H9 (cell line): ENCODE data around the gene AIFM2. TPM values are rescaled to one million over a fixed set of nuclear protein-coding genes. Genes with fewer than 3 reads are reported as not detected.

Experiments used
- DNase-seq: peaks from one replicate; pipeline ENCODE4 v3.0.0-alpha.2; 2017
- H2AFZ ChIP-seq: one replicate; pipeline ENCODE4 v1.6.1; 2013; ENCODE audit warnings: mild to moderate bottlenecking, low read length, control low read depth, moderate library complexity
- H2AK5ac ChIP-seq: 2 replicates; pipeline ENCODE4 v1.6.1; 2013; ENCODE audit warnings: low read length, control low read depth, mixed read lengths; ENCODE audit not compliant: insufficient read length
- H2BK120ac ChIP-seq: one replicate; pipeline ENCODE4 v1.6.1; 2013; ENCODE audit warnings: low read depth, mild to moderate bottlenecking, low read length, control low read depth, inconsistent platforms; ENCODE audit not compliant: poor library complexity, severe bottlenecking
- H2BK12ac ChIP-seq: 2 replicates; pipeline ENCODE4 v1.6.1; 2013; ENCODE audit warnings: low read length, control low read depth, mixed read lengths, low read depth; ENCODE audit not compliant: insufficient read length
- H2BK15ac ChIP-seq: 2 replicates; pipeline ENCODE4 v1.6.1; 2013; ENCODE audit warnings: low read depth, low read length, control low read depth
- H2BK20ac ChIP-seq: one replicate; pipeline ENCODE4 v1.6.1; 2013; ENCODE audit warnings: low read depth, mild to moderate bottlenecking, low read length, control low read depth, inconsistent platforms; ENCODE audit not compliant: poor library complexity, severe bottlenecking
- H2BK5ac ChIP-seq: 2 replicates; pipeline ENCODE4 v1.6.1; 2013; ENCODE audit warnings: low read length, control low read depth, mixed read lengths; ENCODE audit not compliant: insufficient read length
- H3K14ac ChIP-seq: 2 replicates; pipeline ENCODE4 v1.6.1; 2013; ENCODE audit warnings: low read length, control low read depth; ENCODE audit not compliant: insufficient read depth
- H3K18ac ChIP-seq: 2 replicates; pipeline ENCODE4 v1.6.1; 2013; ENCODE audit warnings: low read depth, mild to moderate bottlenecking, mixed read lengths, low read length, control low read depth; ENCODE audit not compliant: insufficient read length
- H3K23ac ChIP-seq: 2 replicates; pipeline ENCODE4 v1.6.1; 2013; ENCODE audit warnings: low read length, control low read depth, mixed read lengths, low read depth; ENCODE audit not compliant: insufficient read length
- H3K23me2 ChIP-seq: 2 replicates; pipeline ENCODE4 v1.6.1; 2013; ENCODE audit warnings: low read depth, mild to moderate bottlenecking, mixed read lengths, low read length, control low read depth; ENCODE audit not compliant: insufficient read length, poor library complexity, severe bottlenecking
- H3K27ac ChIP-seq: 2 replicates; pipeline ENCODE4 v1.5.1; 2013; ENCODE audit warnings: low read length, control low read depth, mixed read lengths, low read depth; ENCODE audit not compliant: insufficient read length
- H3K27me3 ChIP-seq: 2 replicates; pipeline ENCODE4 v1.6.1; 2013; ENCODE audit warnings: low read length, control low read depth, inconsistent platforms; ENCODE audit not compliant: insufficient read depth
- H3K4ac ChIP-seq: 2 replicates; pipeline ENCODE4 v1.6.1; 2013; ENCODE audit warnings: low read depth, mild to moderate bottlenecking, control low read depth, inconsistent platforms, low read length, moderate library complexity
- H3K4me1 ChIP-seq: 2 replicates; pipeline ENCODE4 v1.6.1; 2013; ENCODE audit warnings: low read length, control low read depth, inconsistent platforms; ENCODE audit not compliant: insufficient read depth
- H3K4me2 ChIP-seq: 2 replicates; pipeline ENCODE4 v1.6.1; 2013; ENCODE audit warnings: low read length, control low read depth, mixed read lengths; ENCODE audit not compliant: insufficient read length, insufficient read depth
- H3K56ac ChIP-seq: 2 replicates; pipeline ENCODE4 v1.6.1; 2013; ENCODE audit warnings: low read depth, mild to moderate bottlenecking, mixed read lengths, low read length, control low read depth; ENCODE audit not compliant: insufficient read length
- H3K79me1 ChIP-seq: 2 replicates; pipeline ENCODE4 v1.6.1; 2013; ENCODE audit warnings: low read depth, mild to moderate bottlenecking, moderate library complexity, low read length, control low read depth, inconsistent platforms; ENCODE audit not compliant: insufficient read depth, poor library complexity, severe bottlenecking
- H3K79me2 ChIP-seq: 2 replicates; pipeline ENCODE4 v1.6.1; 2013; ENCODE audit warnings: low read length, control low read depth, inconsistent platforms; ENCODE audit not compliant: insufficient read depth
- H3K9ac ChIP-seq: 2 replicates; pipeline ENCODE4 v1.6.1; 2013; ENCODE audit warnings: low read length, control low read depth, mixed read lengths; ENCODE audit not compliant: insufficient read length; ENCODE audit errors: extremely low read depth
- H3K9me3 ChIP-seq: one replicate; pipeline ENCODE4 v1.6.1; 2013; ENCODE audit warnings: low read depth, low read length, inconsistent platforms; ENCODE audit not compliant: control insufficient read depth
- H3T11ph ChIP-seq: one replicate; pipeline ENCODE4 v1.6.1; 2013; ENCODE audit warnings: mild to moderate bottlenecking, low read length, control low read depth, inconsistent platforms
- H4K20me1 ChIP-seq: one replicate; pipeline ENCODE4 v1.6.1; 2013; ENCODE audit not compliant: control insufficient read depth, insufficient read length, insufficient read depth
- H4K5ac ChIP-seq: 2 replicates; pipeline ENCODE4 v1.6.1; 2013; ENCODE audit warnings: low read depth, mild to moderate bottlenecking, mixed read lengths, low read length, control low read depth; ENCODE audit not compliant: insufficient read length
- H4K8ac ChIP-seq: replicated peaks from 2 replicates; pipeline ENCODE4 v1.6.1; 2013; ENCODE audit warnings: low read length, control low read depth, mixed read lengths, low read depth; ENCODE audit not compliant: insufficient read length
- H4K91ac ChIP-seq: 2 replicates; pipeline ENCODE4 v1.6.1; 2013; ENCODE audit warnings: low read depth, mild to moderate bottlenecking, moderate library complexity, mixed read lengths, low read length, control low read depth; ENCODE audit not compliant: insufficient read length
- H3K27ac Mint-ChIP-seq, 3 experiments: 2 replicates in 2 of 3; 3 replicates in 1 of 3; pipeline ENCODE4 v1.8.0; 2020 to 2021; ENCODE audit warnings: mixed read lengths in 3 of 3, mild to moderate bottlenecking in 1 of 3, moderate library complexity in 1 of 3
- H3K27me3 Mint-ChIP-seq: 2 replicates; pipeline ENCODE4 v1.8.0; 2021; ENCODE audit warnings: low read depth, mild to moderate bottlenecking, moderate library complexity, mixed read lengths
- H3K36me3 Mint-ChIP-seq, 3 experiments: 2 replicates in 2 of 3; 3 replicates in 1 of 3; pipeline ENCODE4 v1.8.0; 2020 to 2021; ENCODE audit warnings: low read depth in 3 of 3, mixed read lengths in 3 of 3; ENCODE audit not compliant: insufficient read depth in 1 of 3
- H3K4me1 Mint-ChIP-seq, 2 experiments: 2 replicates each; pipeline ENCODE4 v1.8.0; 2020; ENCODE audit warnings: mixed read lengths in 2 of 2
- H3K4me3 Mint-ChIP-seq, 2 experiments: 2 replicates in 1 of 2; 3 replicates in 1 of 2; pipeline ENCODE4 v1.8.0; 2020 to 2021; ENCODE audit warnings: mild to moderate bottlenecking in 2 of 2, mixed read lengths in 2 of 2, moderate library complexity in 1 of 2
- H3K9me3 Mint-ChIP-seq, 2 experiments: 2 replicates in 1 of 2; 3 replicates in 1 of 2; pipeline ENCODE4 v1.8.0; 2020; ENCODE audit warnings: mild to moderate bottlenecking in 2 of 2, mixed read lengths in 2 of 2, moderate library complexity in 1 of 2
- CTCF ChIP-seq: fragments of 200-600 bp; sonication (generic); conservative IDR thresholded peaks from 3 replicates; pipeline ENCODE4 v1.8.0; 2021; ENCODE audit warnings: antibody characterized with exemption, mild to moderate bottlenecking
- WGBS: extraction: QIAGEN DNeasy Blood & Tissue Kit; methylation state at CpG from one replicate; pipeline ENCODE4 v1.1.7; 2013; ENCODE audit warnings: missing lambda C conversion rate, low lambda C conversion rate, mixed read lengths; ENCODE audit not compliant: insufficient read length; ENCODE audit errors: extremely low coverage; 5-methylcytosine and 5-hydroxymethylcytosine counted together
- total RNA-seq: library from RNA; stranded (reverse); gene quantifications from 2 replicates; pipeline ENCODE4 v1.2.1, GENCODE V29; 2021

Gene AIFM2
- total RNA-seq, 1 experiment from 2014 or later, result 5.3 TPM

- H3K56ac ChIP-seq, result no peak overlapping the region
- no peak overlapping the region for H2BK15ac ChIP-seq
- H3K9me3 Mint-ChIP-seq, result no peaks in the 10 kb centered on the region
- H3K27me3 Mint-ChIP-seq, result no peaks in the 10 kb centered on the region
- no peak overlapping the region for H2BK12ac ChIP-seq
- H3K23ac ChIP-seq, result no peak overlapping the region
- no peaks in the 10 kb centered on the region for H3K79me1 ChIP-seq
- peaks cover 3% of the 10 kb centered on the region for H4K20me1 ChIP-seq
- H3K4me3 Mint-ChIP-seq, result no peak overlapping the region
- H3K27ac ChIP-seq, result no peak overlapping the region
- no CpG with 5 or more reads among the region's 5 CpGs for WGBS
- H4K91ac ChIP-seq, result no peak overlapping the region
- no peak for TF ChIP-seq CTCF
- no peak overlapping the region for H2BK20ac ChIP-seq
- H3T11ph ChIP-seq, result no peak overlapping the region
- H3K9ac ChIP-seq, result no peak overlapping the region
- no peak overlapping the region for H2BK5ac ChIP-seq
- H3K9me3 ChIP-seq, result no peaks in the 10 kb centered on the region
- no peak overlapping the region for H4K5ac ChIP-seq
- H3K23me2 ChIP-seq, result peaks cover 14% of the 10 kb centered on the region
- H3K4me1 ChIP-seq, result 0 out of 2 replicates have a peak, but pooled peaks cover 3% of the 10 kb centered on the region
- H3K18ac ChIP-seq, result no peak overlapping the region
- H3K4me2 ChIP-seq, result no peak overlapping the region
- H3K14ac ChIP-seq, result no peak overlapping the region
- H2BK120ac ChIP-seq, result no peak overlapping the region
- no peaks in the 10 kb centered on the region for H3K27me3 ChIP-seq
- H3K4me1 Mint-ChIP-seq, result peaks cover 9 to 12% of the 10 kb centered on the region in 2 experiments
- H3K4ac ChIP-seq, result no peak overlapping the region
- H3K27ac Mint-ChIP-seq, result peak overlapping the region in 1 of 3 experiments; percentile 71; a peak in 2 of 7 replicates
- no peak for DNase-seq
- no peak overlapping the region for H4K8ac ChIP-seq
- no peak overlapping the region for H2AK5ac ChIP-seq
- no peaks in the 10 kb centered on the region for H3K79me2 ChIP-seq
- H3K36me3 Mint-ChIP-seq, result peaks cover 25 to 34% (median 34%) of the 10 kb centered on the region in 3 experiments
- H2AFZ ChIP-seq, result no peak overlapping the region
Measured at GRCh38 chr10:70148516-70148915, 15.9 kb upstream of the AIFM2 start.
